ENCODE data around the gene AFF1. TPM values are rescaled to one million over a fixed set of nuclear protein-coding genes. Genes with fewer than 3 reads are reported as not detected.

AFF1 gene
- total RNA-seq, 1 experiment from 2014 or later, result 93.4 TPM

GRCh38 chr4:87057835-87058355, 123.1 kb downstream of the AFF1 start:
- no peaks in the 10 kb centered on the region for H3K9me3 Mint-ChIP-seq

DNA sequence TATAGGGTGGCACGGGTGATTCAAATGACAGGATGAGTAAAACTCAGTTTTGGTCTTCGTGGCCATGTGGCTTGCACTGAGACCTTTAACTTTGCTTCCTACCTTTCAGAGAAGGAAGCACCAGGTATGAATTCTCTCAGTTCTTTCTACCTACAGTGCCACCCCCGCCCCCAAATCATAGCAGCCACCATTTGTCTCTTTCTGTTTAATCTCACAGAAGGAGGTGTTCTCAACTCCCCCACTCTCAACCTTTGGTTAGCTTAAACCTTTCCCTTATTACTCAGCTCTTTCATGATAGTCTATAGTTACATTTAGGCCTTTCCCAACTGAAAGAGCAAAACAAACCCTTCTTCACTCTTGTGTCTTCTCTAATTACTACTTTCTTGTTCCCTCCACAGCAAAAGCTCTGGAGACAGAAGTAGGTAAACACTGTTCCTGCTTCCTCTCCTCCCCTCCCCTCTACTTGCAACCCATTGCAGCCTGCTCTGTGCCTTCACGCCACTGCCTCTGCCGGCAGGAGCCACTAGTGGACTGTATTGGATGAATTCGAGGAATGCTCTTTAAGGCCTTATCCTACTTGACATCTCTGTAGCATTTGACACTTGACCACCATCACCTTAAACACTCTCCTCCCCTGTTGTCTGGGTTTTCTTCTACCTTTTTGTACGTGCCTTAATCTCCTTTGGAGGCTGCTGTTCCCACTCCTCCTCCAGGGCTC, 123.7 kb downstream of the AFF1 start:
- DNase-seq (ENCODE audit: low spot score), result no peak
- Mint-ChIP-seq H3K4me1 (peaks cover 59% of the 10 kb centered on the region), H3K4me3 (no peak overlapping the region), H3K27me3 (ENCODE audit: low read depth) (no peaks in the 10 kb centered on the region), H3K9me3 (no peaks in the 10 kb centered on the region), H3K27ac (peak overlapping the region; percentile 73), H3K36me3 (peaks cover 5% of the 10 kb centered on the region; the same call in 1 of the 2 replicates)
- TF ChIP-seq, protein P1, sequence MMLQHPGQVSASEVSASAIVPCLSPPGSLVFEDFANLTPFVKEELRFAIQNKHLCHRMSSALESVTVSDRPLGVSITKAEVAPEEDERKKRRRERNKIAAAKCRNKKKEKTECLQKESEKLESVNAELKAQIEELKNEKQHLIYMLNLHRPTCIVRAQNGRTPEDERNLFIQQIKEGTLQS (CRISPR knock-in tag; conservative IDR thresholded peaks at IDR 0.05), result no peak
- TF ChIP-seq CTCF (IDR thresholded peaks at IDR 0.05) (no peak), E2F5 (CRISPR knock-in tag; IDR thresholded peaks at IDR 0.05) (no peak), KAT7 (CRISPR knock-in tag; IDR thresholded peaks at IDR 0.05; ENCODE audit: borderline replicate concordance) (no peak), HMGA2 (CRISPR knock-in tag; IDR thresholded peaks at IDR 0.05) (no peak), IRF1 (CRISPR knock-in tag; IDR thresholded peaks at IDR 0.05) (no peak), ZNF232 (CRISPR knock-in tag; IDR thresholded peaks at IDR 0.05) (no peak), NFATC4 (CRISPR knock-in tag; IDR thresholded peaks at IDR 0.05) (no peak)
- TF ChIP-seq, protein P2, sequence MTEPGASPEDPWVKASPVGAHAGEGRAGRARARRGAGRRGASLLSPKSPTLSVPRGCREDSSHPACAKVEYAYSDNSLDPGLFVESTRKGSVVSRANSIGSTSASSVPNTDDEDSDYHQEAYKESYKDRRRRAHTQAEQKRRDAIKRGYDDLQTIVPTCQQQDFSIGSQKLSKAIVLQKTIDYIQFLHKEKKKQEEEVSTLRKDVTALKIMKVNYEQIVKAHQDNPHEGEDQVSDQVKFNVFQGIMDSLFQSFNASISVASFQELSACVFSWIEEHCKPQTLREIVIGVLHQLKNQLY (CRISPR knock-in tag; IDR thresholded peaks at IDR 0.05), result no peak
- ChIA-PET POLR2A (interaction anchor here (0.6 kb wide), 1 partner anchor 463 kb away, joined by 3 read pairs; no protein-coding TSS in a partner anchor), CTCF (interaction anchor here (0.5 to 1.5 kb wide), 3 partner anchors 35 to 136 kb away, joined by 4 to 8 read pairs (median 6); no protein-coding TSS in a partner anchor)
- ATAC-seq, result peak; percentile 79

More at GRCh38 chr4:87057835-87058355, 123.1 kb downstream of the AFF1 start:
- H3K27ac Mint-ChIP-seq, result peak overlapping the region; percentile 12; the same call in 1 of the 2 replicates
- H3K27me3 Mint-ChIP-seq (ENCODE audit: low read depth), result no peaks in the 10 kb centered on the region
- POLR2A ChIA-PET, result interaction anchor here (0.6 kb wide), 1 partner anchor 462 kb away, joined by 3 read pairs; no protein-coding TSS in a partner anchor
- peaks cover 65% of the 10 kb centered on the region for H3K4me1 Mint-ChIP-seq
- DNase-seq (ENCODE audit: low spot score), result no peak
- CTCF ChIA-PET, result interaction anchor here (0.5 to 1.5 kb wide), 3 partner anchors 36 to 136 kb away, joined by 4 to 8 read pairs (median 6); no protein-coding TSS in a partner anchor
- TF ChIP-seq ZBTB21 (CRISPR knock-in tag; IDR thresholded peaks at IDR 0.05; ENCODE audit: borderline replicate concordance) (no peak), USF1 (CRISPR knock-in tag; IDR thresholded peaks at IDR 0.05) (no peak), ZNF416 (CRISPR knock-in tag; IDR thresholded peaks at IDR 0.05) (no peak), ZNF423 (CRISPR knock-in tag; IDR thresholded peaks at IDR 0.05) (no peak), ATF1 (CRISPR knock-in tag; IDR thresholded peaks at IDR 0.05) (no peak)
- no peak for ATAC-seq
- no peak overlapping the region for H3K4me3 Mint-ChIP-seq
- H3K36me3 Mint-ChIP-seq, result peaks cover 5% of the 10 kb centered on the region; the same call in 1 of the 2 replicates

DNA sequence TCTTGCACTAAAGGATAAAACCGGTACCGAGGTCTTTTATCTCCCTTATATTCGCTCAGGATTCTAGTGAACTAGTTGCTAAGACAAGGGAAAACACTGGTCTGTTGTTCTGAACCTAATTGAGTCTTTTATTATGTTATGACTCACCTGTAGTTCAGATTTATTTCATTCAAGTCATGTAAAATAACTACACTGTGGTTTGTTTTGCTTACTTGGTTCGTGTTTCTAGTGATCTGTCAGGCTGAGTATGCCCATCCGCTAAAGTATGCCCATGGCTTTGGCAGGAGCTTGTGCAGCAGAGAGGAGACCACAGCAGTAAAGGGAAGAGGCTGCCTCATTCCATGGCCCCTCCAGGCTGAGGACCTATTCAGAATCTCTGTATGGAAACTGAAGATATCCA, 126.1 kb downstream of the AFF1 start:
- no peaks in the 10 kb centered on the region for H3K27me3 Mint-ChIP-seq (ENCODE audit: low read depth)
- H3K27ac Mint-ChIP-seq, result peak overlapping the region; percentile 14
- ChIA-PET POLR2A (no interaction called here), CTCF (no interaction called here)
- peaks cover 45% of the 10 kb centered on the region for H3K4me1 Mint-ChIP-seq
- H3K36me3 Mint-ChIP-seq, result peaks cover 7% of the 10 kb centered on the region; the same call in 1 of the 2 replicates
- no peak for DNase-seq (ENCODE audit: low spot score)
- ATAC-seq, result no peak
- H3K9me3 Mint-ChIP-seq, result no peaks in the 10 kb centered on the region
- H3K4me3 Mint-ChIP-seq, result no peak overlapping the region
- TF ChIP-seq CBFB (CRISPR knock-in tag; IDR thresholded peaks at IDR 0.05; ENCODE audit: low read depth), result no peak
- TF ChIP-seq OVOL2 (CRISPR knock-in tag; IDR thresholded peaks at IDR 0.05; ENCODE audit: borderline replicate concordance), result no peak
- TF ChIP-seq, protein P3, sequence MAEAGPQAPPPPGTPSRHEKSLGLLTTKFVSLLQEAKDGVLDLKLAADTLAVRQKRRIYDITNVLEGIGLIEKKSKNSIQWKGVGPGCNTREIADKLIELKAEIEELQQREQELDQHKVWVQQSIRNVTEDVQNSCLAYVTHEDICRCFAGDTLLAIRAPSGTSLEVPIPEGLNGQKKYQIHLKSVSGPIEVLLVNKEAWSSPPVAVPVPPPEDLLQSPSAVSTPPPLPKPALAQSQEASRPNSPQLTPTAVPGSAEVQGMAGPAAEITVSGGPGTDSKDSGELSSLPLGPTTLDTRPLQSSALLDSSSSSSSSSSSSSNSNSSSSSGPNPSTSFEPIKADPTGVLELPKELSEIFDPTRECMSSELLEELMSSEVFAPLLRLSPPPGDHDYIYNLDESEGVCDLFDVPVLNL (CRISPR knock-in tag; IDR thresholded peaks at IDR 0.05; ENCODE audit: borderline replicate concordance, low read depth), result no peak
- TF ChIP-seq PREB (CRISPR knock-in tag; IDR thresholded peaks at IDR 0.05; ENCODE audit: borderline replicate concordance), result no peak
- TF ChIP-seq RORB (CRISPR knock-in tag; IDR thresholded peaks at IDR 0.05), result no peak
- no peak for TF ChIP-seq ELF4 (CRISPR knock-in tag; IDR thresholded peaks at IDR 0.05; ENCODE audit: low read depth)

All from WTC11 (cell line).